Measurements from ENCODE around the gene PCCA. TPM values are rescaled to one million over a fixed set of nuclear protein-coding genes. Genes with fewer than 3 reads are reported as not detected.
"Not testable (repeated sequence)": the region's sequence is repeated elsewhere in the genome, so short reads cannot be mapped to it uniquely, and the experiment has no call there.

Gene PCCA
- total RNA-seq, 1 experiment from 2014 or later, result 4.8 TPM

DNA sequence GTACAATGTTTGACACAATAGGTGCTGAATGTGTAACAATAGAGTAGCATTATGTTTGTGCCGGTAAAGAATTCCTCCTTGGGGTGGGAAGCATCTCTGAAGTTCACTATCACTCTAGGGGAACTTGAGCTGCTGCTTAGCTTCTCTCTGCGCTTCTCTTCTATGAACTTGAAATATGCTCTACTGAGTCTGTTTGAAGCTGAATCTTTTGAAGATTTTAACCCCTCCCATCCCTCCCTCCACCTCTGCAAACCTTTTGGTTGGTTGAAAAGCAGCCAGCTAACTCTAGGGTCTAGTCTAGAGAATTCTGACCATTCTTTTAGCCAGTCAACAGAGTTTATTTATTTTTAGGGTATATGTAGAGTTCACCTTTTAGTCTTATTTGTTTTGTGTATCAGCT lies 2.5 kb downstream of the PCCA start:
- in situ Hi-C loops (cut with HindIII; ENCODE audit: low pct_unique_long_range_greater_than_20kb, low sequenced_read_pairs), result no loop called here
- DNase-seq (ENCODE audit: low read depth), result no peak

DNA sequence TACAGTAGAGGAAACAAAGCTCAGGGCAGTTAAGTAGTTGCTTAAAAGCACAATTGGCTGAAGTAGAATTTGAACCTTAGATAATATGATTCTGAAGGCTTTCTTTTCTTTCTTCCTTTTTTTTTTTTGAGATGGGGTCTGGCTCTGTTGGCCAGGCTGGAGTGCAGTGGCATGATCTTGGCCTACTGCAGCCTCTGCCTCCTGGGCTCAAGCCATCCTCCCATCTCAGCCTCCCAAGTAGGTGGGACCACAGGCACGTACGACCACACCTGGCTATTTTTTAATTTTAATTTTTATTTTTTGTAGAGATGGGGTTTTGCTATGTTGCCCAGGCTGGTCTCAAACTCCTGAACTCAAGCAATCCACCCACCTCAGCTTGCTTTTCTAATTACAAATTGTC lies 3.4 kb downstream of the PCCA start:
- DNase-seq (ENCODE audit: low read depth); in situ Hi-C loops (cut with HindIII; ENCODE audit: low pct_unique_long_range_greater_than_20kb, low sequenced_read_pairs): not testable (repeated sequence)

DNA sequence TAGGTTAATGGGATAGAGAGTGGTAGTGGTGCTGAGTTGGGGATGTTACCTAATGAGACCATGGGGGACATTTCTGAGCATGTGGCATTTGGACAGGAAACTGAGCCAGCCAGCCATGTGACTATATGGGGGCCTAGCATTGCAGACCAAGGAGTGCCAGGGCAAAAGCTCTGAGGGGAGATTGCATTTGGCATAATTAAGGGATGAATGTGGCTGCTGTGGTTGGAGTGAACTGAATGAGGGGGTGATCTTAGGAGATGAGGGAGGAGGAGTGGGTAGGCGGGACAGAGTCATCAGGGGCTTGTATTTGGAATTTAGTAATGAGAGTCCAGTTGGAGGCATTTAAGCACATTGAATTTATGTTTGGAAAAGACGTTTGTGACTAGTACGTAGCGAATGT lies 6.6 kb downstream of the PCCA start:
- in situ Hi-C loops (cut with HindIII; ENCODE audit: low pct_unique_long_range_greater_than_20kb, low sequenced_read_pairs), result no loop called here
- DNase-seq (ENCODE audit: low read depth), result no peak

DNA sequence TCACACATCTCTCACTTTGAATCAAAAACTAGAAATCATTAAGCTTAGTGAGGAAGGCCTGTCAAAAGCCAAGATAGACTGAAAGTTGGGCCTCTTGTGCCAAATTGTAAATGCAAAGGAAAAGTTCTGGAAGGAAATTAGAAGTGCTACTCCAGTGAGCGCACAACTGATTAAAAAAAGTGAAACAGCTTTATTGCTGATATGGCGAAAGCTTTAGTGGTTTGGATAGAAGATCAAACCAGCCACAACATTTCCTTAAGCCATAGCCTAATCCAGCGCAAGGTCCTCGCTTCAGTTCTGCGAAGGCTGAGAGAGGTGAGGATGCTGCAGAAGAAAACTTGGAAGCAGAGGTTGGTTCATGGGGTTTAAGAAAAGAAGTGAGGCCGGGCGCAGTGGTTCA lies 7.6 kb downstream of the PCCA start:
- in situ Hi-C loops (cut with HindIII; ENCODE audit: low pct_unique_long_range_greater_than_20kb, low sequenced_read_pairs), result no loop called here
- DNase-seq (ENCODE audit: low read depth), result no peak

DNA sequence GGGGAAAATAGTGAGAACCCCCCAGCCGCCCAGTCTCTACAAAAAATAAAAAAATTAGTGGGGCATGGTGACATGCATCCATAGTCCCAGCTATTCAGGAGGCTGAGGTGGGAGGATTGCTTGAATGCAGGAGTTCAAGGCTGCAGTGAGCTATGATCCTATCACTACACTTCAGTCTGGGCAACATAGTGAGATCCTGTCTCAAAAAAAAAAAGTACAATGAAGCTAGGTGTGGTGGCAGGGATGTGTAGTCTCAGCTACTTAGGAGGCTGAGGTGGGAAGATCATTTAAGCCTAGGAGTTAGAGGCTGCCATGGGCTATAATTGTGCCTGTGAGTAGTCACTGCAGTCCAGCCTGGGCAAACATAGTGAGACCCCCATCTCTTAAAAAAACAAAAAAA lies 8.9 kb downstream of the PCCA start:
- in situ Hi-C loops (cut with HindIII; ENCODE audit: low pct_unique_long_range_greater_than_20kb, low sequenced_read_pairs), result no loop called here
- DNase-seq (ENCODE audit: low read depth), result no peak

DNA sequence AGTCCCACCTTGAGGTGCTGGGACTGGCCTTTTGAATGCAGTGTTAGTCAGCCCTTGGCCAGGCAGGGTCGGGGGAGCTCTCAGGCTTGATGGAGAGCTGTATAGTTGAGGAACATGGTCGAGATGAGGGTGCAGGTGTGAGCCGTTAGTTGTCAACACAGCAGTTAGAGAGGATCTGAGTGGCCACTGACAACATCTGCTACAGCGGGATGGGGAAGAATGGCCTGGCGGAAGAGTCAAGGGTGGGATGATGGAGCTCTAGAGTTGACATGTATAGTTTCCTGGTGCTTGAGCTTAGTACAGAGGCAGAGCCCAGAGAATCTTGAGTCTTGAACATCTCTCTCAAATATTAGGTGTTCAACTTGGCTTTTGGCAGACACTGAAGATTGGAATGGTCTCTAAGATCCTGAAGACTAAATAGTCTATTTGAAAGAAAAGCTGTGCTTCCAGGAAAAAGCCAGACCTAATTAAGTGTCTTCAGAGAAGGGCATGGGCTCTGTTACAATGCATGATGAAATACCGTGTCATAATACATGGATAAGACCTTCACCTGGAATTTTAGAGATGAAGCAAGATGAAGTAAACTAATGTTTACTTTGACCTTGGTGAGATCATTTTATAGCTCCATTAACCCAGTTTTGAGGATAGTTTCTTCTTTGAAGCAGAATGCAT lies 9.7 kb downstream of the PCCA start:
- no peak for DNase-seq (ENCODE audit: low read depth)
- in situ Hi-C loops (cut with HindIII; ENCODE audit: low pct_unique_long_range_greater_than_20kb, low sequenced_read_pairs), result no loop called here

DNA sequence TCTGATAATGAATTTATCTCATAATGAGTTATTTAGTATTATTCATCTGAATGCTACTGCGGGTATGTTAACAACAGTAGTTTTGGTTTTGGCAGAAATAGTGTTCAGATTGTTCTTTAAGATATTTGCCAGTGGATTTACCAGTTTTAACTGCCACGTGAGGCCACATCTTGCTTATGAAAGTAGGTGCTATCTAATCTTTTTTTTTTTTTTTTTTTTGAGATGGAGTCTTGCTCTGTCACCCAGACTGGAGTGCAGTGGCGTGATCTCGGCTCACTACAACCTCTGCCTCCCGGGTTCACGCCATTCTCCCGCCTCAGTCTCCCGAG lies 10.2 kb downstream of the PCCA start:
- in situ Hi-C loops (cut with HindIII; ENCODE audit: low pct_unique_long_range_greater_than_20kb, low sequenced_read_pairs); DNase-seq (ENCODE audit: low read depth): not testable (repeated sequence)

DNA sequence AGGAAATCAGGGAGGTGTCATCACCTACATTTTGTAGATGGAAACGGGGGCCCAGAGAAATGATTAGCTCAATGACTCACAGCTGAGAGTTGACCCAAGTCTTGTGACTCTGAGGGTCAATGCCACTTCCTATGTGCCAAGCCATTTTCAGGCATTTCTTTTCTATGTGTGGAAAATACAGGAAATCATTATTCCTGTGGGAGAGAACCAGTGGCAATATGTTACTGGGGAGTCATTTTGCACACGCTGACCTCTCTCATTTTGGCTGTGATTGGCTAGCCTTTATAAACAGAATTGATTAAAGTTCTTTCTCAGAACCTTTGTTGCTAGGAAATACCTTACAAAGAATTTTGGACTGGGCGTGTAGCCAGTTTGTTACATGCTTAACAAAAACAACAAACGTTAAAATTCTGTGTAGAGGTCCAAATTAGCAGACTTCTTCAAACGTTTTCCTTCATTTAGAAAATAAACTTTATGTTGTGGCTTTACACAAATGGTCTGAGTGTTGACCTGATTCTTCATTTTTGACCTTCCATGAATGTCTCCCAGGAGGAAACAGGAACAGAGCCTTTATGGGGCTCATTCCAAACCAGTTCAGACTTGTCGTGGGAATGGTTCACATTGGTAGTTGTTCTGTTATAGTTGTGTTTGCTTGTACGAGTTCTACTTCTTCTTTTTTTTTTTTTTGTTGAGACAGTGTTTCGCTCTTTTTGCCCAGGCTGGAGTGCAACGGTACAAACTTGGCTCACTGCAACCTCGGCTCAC lies 11.4 kb downstream of the PCCA start:
- in situ Hi-C loops (cut with HindIII; ENCODE audit: low pct_unique_long_range_greater_than_20kb, low sequenced_read_pairs), result no loop called here
- DNase-seq (ENCODE audit: low read depth), result peak; percentile 87

DNA sequence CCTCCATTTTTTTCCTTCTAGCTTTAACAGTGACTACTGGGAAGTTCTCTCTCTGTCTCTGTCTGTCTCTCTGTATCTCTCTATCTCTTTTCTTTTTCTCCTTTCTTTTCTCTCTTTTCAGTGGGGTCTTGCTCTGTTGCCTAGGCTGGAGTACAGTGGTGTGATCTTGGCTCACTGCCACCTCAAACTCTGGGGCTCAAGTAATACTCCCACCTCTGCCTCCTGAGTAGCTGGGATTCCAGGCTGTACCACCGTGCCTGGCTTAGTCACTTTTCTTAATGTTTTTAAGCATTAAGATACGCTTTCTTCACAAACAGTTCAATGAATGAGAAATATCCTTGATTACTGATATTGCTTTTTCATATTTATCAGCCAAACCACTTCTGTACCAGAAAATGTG lies 13.1 kb downstream of the PCCA start:
- DNase-seq (ENCODE audit: low read depth), result no peak
- in situ Hi-C loops (cut with HindIII; ENCODE audit: low pct_unique_long_range_greater_than_20kb, low sequenced_read_pairs), result no loop called here

DNA sequence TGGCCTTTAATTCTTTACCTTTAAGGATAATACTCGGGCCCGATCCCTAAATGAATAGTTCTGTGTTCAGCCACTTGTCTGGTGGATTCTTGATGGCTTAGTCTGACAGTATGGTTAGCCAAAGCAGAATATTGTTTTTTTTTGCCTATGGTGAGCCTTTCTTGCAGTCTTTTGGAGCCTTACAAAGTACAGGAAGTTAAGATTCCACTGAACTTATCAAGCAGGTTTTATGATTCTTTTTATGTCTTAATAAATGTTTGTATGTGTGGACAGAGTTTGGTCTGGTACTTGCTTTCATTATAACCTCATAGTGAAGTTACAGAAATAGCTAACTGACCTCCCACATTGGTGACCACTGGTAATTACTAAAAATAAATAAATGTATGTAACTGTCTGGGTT lies 17.1 kb downstream of the PCCA start:
- in situ Hi-C loops (cut with HindIII; ENCODE audit: low pct_unique_long_range_greater_than_20kb, low sequenced_read_pairs), result no loop called here
- DNase-seq (ENCODE audit: low read depth), result no peak

DNA sequence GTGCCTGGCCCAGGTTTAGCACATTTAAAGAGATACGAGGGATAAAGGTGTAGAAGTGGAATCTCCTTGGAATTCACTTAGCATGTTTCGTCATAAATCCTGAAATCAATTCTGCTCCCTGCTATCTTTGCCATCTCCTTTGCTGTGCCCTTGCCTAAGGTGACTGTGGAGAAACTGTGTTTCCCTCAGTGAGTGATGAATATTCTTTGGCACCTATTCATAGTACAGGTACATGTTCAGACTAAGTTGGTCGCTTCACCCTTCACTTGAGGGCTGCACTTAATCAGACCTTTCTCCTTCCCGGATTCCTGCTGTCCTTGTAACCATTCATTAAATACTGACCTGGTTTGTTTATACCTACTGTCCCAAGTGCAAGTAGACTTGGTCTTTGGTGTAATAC lies 17.8 kb downstream of the PCCA start:
- in situ Hi-C loops (cut with HindIII; ENCODE audit: low pct_unique_long_range_greater_than_20kb, low sequenced_read_pairs), result no loop called here
- DNase-seq (ENCODE audit: low read depth), result no peak

DNA sequence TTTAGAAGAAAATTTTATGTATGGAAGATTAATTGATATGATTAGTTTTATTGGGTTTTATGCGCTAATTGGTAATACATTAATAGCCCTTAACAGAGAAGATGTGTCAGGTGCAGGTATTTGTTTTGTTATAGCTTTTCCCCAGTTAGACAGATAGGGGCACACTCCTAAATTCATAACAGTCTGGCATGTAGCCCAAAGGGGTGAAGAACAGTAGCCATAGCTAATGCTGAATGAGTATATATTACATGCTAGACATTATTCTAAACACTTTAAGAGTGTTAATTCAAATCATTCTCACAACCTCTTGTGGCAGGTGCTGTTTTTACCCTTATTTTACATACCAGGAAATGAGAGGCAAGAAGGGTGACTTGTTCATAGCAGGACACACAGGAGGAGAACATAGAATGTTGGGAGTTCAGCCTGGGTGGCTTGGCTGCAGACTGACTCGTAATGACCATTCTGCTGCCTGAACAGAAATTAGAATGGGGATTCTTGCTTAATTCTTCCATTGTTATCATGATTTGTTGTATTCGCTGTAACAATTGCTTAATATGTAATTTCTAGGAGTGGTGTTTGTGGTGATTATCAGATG lies 20.1 kb downstream of the PCCA start:
- in situ Hi-C loops (cut with HindIII; ENCODE audit: low pct_unique_long_range_greater_than_20kb, low sequenced_read_pairs), result no loop called here
- no peak for DNase-seq (ENCODE audit: low read depth)

DNA sequence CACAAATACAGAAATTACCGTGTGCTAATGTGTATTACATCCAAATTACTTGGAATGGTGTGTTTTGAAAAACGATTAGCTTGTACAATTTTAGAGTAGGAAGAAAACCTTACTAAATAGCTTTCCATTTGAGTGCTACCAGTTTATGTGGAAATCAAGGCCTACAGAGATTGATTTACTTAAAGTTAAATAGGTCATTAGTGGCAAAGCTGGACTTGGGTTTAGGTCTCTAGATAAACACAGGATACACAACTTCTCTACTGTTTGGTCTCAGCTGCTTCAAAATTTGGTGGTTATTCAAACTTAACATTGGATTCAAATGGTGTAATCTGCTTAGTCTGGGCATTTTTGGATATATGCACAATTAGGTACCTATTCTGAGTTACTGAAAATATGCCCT lies 21.4 kb downstream of the PCCA start:
- in situ Hi-C loops (cut with HindIII; ENCODE audit: low pct_unique_long_range_greater_than_20kb, low sequenced_read_pairs), result no loop called here
- DNase-seq (ENCODE audit: low read depth), result no peak

DNA sequence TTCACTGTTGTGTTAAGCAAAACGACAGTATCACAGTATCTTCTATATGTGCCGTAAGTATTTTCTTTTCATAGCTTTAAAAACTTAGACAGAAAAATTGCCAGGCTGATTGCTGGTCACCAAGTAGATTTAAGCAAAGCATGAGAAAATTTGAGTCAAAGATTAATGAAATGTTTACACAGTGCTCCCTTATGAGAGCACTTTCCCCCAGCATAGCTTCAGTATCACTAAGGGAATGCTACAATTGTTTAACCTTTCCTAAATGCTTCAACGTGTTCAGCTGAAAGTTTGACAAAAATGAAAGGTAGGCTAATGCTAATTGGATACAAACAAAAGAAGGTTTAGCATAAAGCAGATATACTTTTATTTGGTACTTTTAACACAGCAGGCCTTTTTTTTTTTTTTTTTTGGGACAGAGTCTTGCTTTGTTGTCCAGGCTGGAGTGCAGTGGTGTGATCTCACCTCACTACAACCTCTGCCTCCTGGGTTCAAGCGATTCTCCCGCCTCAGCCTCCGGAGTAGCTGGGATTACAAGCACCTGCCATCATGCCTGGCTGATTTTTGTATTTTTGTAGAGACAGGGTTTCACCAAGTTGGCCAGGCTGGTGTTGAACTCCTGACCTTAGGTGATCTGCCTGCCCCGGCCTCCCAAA lies 23.4 kb downstream of the PCCA start:
- no peak for DNase-seq (ENCODE audit: low read depth)
- in situ Hi-C loops (cut with HindIII; ENCODE audit: low pct_unique_long_range_greater_than_20kb, low sequenced_read_pairs), result no loop called here

DNA sequence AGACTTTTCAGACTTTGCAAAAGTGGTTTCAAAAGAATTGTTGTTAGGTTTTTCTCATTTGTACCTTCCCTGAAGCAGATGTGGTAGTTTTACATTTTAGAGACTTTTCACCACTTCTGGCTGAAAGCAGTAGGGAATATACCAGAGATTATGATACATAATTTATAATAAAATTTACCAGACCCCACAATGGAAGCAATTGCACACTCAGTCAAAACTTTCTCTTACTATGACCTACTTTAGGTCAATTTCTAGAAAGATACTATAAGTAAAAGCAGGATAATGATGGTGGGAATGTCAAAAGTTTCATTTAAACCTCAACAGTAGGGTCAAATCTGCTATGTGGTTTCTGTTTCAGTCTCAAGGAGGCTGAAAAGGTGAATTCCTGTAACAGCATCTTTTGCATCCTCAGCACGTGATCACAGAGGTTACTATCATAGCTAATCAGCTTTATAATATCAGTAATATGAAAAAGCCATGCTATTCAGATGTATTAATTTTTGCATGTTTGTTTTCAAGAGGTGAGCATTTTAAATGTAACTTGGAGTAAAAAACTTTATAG lies 26.9 kb downstream of the PCCA start:
- no peak for DNase-seq (ENCODE audit: low read depth)
- in situ Hi-C loops (cut with HindIII; ENCODE audit: low pct_unique_long_range_greater_than_20kb, low sequenced_read_pairs), result no loop called here

DNA sequence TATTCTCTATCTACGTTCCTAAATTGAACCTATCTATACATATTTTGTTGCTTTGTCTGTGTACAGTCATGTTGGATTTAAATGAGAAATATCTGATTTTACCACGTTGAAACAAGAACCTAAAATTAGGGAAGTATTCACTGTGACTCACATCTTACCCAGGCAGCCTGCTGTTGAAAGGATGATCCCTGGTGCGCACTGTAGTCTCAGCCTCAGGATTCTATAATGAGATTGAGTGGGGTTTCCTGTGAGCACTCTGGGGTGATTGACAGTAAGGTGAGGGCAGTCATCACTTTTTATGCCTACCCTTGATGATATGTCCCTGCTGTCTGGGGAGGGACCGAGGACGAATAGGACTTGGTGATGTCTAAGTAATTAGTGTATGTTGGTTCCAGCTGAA lies 35.4 kb downstream of the PCCA start:
- DNase-seq (ENCODE audit: low read depth), result no peak
- in situ Hi-C loops (cut with HindIII; ENCODE audit: low pct_unique_long_range_greater_than_20kb, low sequenced_read_pairs), result no loop called here

DNA sequence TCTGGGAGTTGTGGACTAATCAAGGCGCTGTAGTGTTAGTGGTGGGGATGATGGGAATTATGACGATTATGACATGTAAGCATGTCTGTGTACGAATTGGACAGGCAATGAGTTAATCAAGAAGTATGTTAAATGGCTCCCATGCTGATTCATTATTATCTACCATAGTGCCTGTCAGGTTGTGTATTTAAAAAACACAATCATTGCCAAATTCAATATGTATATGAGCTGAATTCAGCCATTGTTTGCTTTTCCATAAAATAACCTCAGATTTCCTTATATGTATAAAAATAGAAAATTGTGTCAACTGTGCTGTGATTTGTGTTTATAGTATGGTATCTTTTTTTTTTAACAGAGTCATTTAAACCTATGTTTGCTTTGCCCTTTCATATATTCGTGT lies 37.1 kb downstream of the PCCA start:
- no peak for DNase-seq (ENCODE audit: low read depth)
- in situ Hi-C loops (cut with HindIII; ENCODE audit: low pct_unique_long_range_greater_than_20kb, low sequenced_read_pairs), result no loop called here

DNA sequence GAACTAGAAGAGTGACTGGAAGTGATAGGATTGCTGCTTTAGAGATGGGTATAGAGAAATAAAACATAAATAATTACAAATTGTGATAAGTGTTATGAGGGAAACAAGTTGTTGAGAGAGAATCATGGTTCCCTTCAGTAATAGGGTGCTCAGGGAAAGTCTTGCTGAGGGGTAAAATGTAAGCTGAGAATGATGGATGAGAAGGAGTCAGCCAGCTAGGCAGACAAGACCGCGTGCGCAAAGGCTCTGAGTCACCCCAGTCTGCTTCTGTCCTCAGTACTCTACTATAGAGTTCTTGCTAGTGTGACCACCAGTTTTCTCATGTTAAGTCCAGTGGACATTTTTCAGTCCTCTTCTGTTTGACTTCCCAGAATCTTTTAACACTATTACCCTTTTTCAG lies 39.5 kb downstream of the PCCA start:
- DNase-seq (ENCODE audit: low read depth), result no peak
- in situ Hi-C loops (cut with HindIII; ENCODE audit: low pct_unique_long_range_greater_than_20kb, low sequenced_read_pairs), result no loop called here

DNA sequence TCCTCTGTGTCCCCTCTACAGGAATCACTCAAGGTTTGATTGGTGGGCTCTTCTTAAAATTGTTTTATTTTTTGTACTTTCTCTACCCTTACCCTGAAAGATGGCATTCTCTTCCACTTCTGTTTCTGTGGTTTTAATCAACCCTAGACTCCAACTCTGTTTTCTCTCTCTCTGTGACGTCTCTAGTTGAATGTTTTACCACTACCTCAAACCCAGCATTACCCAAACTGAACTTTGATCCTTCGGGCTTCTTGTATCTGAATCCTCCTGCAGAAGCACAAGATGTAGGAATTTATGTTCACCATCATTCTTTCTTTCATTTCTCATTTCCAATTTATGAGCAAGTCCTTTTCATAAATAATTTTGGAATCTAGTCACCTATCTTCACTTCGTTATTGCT lies 39.9 kb downstream of the PCCA start:
- DNase-seq (ENCODE audit: low read depth), result no peak
- in situ Hi-C loops (cut with HindIII; ENCODE audit: low pct_unique_long_range_greater_than_20kb, low sequenced_read_pairs), result no loop called here

Measured in Caki2 (cell line).